PFSK-1 (cell line): Measurements from ENCODE around the gene LDLRAD3.

Experiments used
- FOXP2 ChIP-seq: optimal IDR thresholded peaks from 2 replicates; pipeline ENCODE3; 2011; ENCODE audit warnings: borderline replicate concordance, control low read depth, inconsistent platforms; ENCODE audit not compliant: insufficient read depth; ENCODE audit errors: extremely low read length, extremely low read depth
- POLR2AphosphoS5 ChIP-seq: IDR thresholded peaks from 2 replicates; pipeline ENCODE4 v1.6.1; 2012; ENCODE audit warnings: low read depth, mild to moderate bottlenecking, control low read depth, low read length, moderate library complexity
- SIN3A ChIP-seq: IDR thresholded peaks from 2 replicates; pipeline ENCODE4 v1.6.1; 2012; ENCODE audit warnings: mild to moderate bottlenecking, low read length, moderate library complexity, borderline replicate concordance; ENCODE audit not compliant: insufficient read depth
- TAF1 ChIP-seq: IDR thresholded peaks from 2 replicates; pipeline ENCODE4 v1.6.1; 2012; ENCODE audit warnings: low read length, control low read depth, borderline replicate concordance; ENCODE audit not compliant: insufficient read depth
- TF ChIP-seq, protein P1 (sequence below), 2 experiments: IDR thresholded peaks; 2 replicates each; pipeline versions ENCODE4 v1.6.1 to v1.8.0; 2011 to 2012; ENCODE audit warnings: low read depth in 2 of 2, low read length in 2 of 2, control low read depth in 1 of 2, inconsistent platforms in 1 of 2, mild to moderate bottlenecking in 1 of 2, moderate library complexity in 1 of 2; ENCODE audit not compliant: insufficient read depth in 1 of 2

LDLRAD3 gene

DNA sequence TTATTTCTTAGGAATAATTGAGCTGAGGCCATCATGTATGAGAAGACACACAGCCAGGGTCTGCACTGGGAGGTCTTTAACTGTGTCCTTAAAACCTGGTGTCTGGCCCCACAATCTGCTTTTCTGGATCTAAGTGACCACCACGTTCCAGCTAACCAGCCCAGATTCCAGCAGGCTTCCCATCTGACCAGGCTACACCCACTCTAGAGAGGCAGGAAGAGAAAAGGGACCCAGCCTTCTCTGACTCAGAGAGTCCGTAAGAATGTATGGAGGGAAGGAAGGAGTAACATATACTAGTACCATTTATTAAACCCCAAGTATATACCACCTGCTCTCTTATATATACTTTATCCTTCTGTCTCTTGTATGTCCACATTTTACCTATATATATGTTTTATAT is 80.1 kb downstream of the LDLRAD3 start:
- TF ChIP-seq, protein P1, sequence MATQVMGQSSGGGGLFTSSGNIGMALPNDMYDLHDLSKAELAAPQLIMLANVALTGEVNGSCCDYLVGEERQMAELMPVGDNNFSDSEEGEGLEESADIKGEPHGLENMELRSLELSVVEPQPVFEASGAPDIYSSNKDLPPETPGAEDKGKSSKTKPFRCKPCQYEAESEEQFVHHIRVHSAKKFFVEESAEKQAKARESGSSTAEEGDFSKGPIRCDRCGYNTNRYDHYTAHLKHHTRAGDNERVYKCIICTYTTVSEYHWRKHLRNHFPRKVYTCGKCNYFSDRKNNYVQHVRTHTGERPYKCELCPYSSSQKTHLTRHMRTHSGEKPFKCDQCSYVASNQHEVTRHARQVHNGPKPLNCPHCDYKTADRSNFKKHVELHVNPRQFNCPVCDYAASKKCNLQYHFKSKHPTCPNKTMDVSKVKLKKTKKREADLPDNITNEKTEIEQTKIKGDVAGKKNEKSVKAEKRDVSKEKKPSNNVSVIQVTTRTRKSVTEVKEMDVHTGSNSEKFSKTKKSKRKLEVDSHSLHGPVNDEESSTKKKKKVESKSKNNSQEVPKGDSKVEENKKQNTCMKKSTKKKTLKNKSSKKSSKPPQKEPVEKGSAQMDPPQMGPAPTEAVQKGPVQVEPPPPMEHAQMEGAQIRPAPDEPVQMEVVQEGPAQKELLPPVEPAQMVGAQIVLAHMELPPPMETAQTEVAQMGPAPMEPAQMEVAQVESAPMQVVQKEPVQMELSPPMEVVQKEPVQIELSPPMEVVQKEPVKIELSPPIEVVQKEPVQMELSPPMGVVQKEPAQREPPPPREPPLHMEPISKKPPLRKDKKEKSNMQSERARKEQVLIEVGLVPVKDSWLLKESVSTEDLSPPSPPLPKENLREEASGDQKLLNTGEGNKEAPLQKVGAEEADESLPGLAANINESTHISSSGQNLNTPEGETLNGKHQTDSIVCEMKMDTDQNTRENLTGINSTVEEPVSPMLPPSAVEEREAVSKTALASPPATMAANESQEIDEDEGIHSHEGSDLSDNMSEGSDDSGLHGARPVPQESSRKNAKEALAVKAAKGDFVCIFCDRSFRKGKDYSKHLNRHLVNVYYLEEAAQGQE (IDR thresholded peaks at IDR 0.05; ENCODE audit: insufficient read depth in 1 of 2, low read depth in 2 of 2, low read length in 2 of 2): no peak
- TF ChIP-seq POLR2AphosphoS5: no peak
- TF ChIP-seq TAF1: no peak
- TF ChIP-seq FOXP2: no peak
- TF ChIP-seq SIN3A: no peak

- TF ChIP-seq FOXP2 (no peak), SIN3A (no peak), POLR2AphosphoS5 (no peak), TAF1 (no peak)
- TF ChIP-seq, protein P1 (IDR thresholded peaks at IDR 0.05; ENCODE audit: insufficient read depth in 1 of 2, low read depth in 2 of 2, low read length in 2 of 2): no peak
Observed at GRCh38 chr11:36024716-36025115, 80.9 kb downstream of the LDLRAD3 start.

GRCh38 chr11:36026315-36026968 is 82.6 kb downstream of the LDLRAD3 start:
- TF ChIP-seq POLR2AphosphoS5: no peak
- TF ChIP-seq FOXP2: no peak
- TF ChIP-seq, protein P1 (IDR thresholded peaks at IDR 0.05; ENCODE audit: insufficient read depth in 1 of 2, low read depth in 2 of 2, low read length in 2 of 2): no peak
- no peak for TF ChIP-seq TAF1
- no peak for TF ChIP-seq SIN3A

- no peak for TF ChIP-seq POLR2AphosphoS5
Observed at GRCh38 chr11:36027731-36028130, 83.9 kb downstream of the LDLRAD3 start.

DNA sequence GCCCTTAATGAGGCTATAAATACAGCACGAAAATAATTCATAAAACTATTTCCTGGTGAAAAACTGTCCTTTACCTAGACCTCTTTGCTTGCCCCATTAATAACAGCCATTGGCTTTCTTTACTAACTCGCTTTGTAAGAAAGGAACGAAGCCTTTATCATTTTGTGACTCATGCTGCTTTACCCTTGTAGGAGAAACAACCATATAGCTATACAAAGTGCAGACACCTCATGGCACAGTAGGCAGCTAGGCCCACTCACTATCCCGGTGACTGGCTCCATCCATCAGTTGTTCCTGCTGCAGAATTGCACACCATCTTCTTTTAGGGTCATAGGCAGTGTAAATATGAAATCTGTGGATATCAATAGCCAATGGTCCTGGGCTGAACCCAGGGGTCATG is 85.8 kb downstream of the LDLRAD3 start:
- TF ChIP-seq FOXP2: no peak
- no peak for TF ChIP-seq TAF1
- TF ChIP-seq, protein P1 (IDR thresholded peaks at IDR 0.05; ENCODE audit: insufficient read depth in 1 of 2, low read depth in 2 of 2, low read length in 2 of 2): no peak
- TF ChIP-seq POLR2AphosphoS5: no peak
- TF ChIP-seq SIN3A: no peak
